GM18502 (cell line): Measurements from ENCODE around the gene INTS7.
"Not testable (repeated sequence)": the region's sequence is repeated elsewhere in the genome, so short reads cannot be mapped to it uniquely, and the experiment has no call there.

Source experiments
- ATAC-seq: cut with Tn5 transposase; IDR thresholded peaks from one replicate; pipeline ENCODE4 v1.9.1; 2021; ENCODE audit warnings: mild to moderate bottlenecking; ENCODE audit not compliant: unreplicated experiment, poor library complexity

The INTS7 gene

GRCh38 chr1:211986628-211987254 lies 48.6 kb downstream of the INTS7 start:
- ATAC-seq: no peak

- ATAC-seq: peak; percentile 88
These were observed 49.6 kb downstream of the INTS7 start for GRCh38 chr1:211985556-211986264.

- no peak for ATAC-seq
These were observed 56.8 kb downstream of the INTS7 start for GRCh38 chr1:211978596-211978995.

- no peak for ATAC-seq
These were observed 60.0 kb downstream of the INTS7 start for GRCh38 chr1:211975152-211975941.

- no peak for ATAC-seq
These were observed 61.8 kb downstream of the INTS7 start for GRCh38 chr1:211973541-211973940.

- no peak for ATAC-seq
These were observed 67.0 kb downstream of the INTS7 start for GRCh38 chr1:211968200-211968834.

GRCh38 chr1:211967704-211968103 lies 67.7 kb downstream of the INTS7 start:
- ATAC-seq: no peak

GRCh38 chr1:211965108-211965805 lies 70.1 kb downstream of the INTS7 start:
- no peak for ATAC-seq

- ATAC-seq: no peak
These were observed 75.7 kb downstream of the INTS7 start for GRCh38 chr1:211959680-211960079.

GRCh38 chr1:211959221-211959620 lies 76.1 kb downstream of the INTS7 start:
- ATAC-seq: no peak

GRCh38 chr1:211954028-211954427 lies 81.3 kb downstream of the INTS7 start:
- ATAC-seq: not testable (repeated sequence)

GRCh38 chr1:211953543-211953942 lies 81.8 kb downstream of the INTS7 start:
- not testable (repeated sequence) for ATAC-seq

- no peak for ATAC-seq
These were observed 83.1 kb downstream of the INTS7 start for GRCh38 chr1:211952299-211952698.

GRCh38 chr1:211951856-211952255 lies 83.5 kb downstream of the INTS7 start:
- ATAC-seq: peak; percentile 94

GRCh38 chr1:211948377-211948776 lies 87.0 kb downstream of the INTS7 start:
- no peak for ATAC-seq

- ATAC-seq: no peak
These were observed 87.7 kb downstream of the INTS7 start for GRCh38 chr1:211947396-211948295.

GRCh38 chr1:211944733-211945500 lies 90.4 kb downstream of the INTS7 start:
- no peak for ATAC-seq

GRCh38 chr1:211942583-211942982 lies 92.8 kb downstream of the INTS7 start:
- no peak for ATAC-seq
